Measurements from ENCODE around the gene PLCH1.

DNA sequence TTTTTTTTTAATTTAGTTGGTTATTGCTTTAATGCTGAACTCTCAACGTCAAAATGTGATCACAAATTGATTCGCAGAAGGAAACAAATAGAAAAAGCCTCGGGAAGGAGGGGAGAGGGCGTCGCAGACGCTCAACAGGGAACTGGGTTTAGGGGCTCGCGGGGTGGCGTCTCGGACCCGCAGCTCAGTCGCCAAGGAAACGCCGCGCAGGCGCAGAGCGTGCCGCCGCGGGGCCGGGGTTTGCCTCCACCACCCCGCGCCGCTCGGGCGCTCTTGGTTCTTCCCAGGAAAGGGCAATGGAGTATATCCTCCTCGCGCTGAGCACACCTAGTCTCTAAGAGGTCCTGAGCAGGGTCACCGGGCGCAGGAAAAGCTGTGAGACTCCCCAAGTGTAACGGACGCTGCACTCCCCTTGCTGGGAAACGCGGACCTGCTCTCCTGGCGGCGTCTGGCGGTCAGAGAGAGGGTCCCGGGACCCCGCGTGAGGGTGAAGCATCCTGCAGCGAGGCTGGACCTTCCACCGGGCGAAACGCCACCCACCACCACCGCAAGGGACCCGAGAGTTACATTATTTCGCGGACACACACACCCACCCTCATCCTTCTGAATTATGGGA lies 753 bp downstream of the PLCH1 start:
- TF ChIP-seq POLR2A (IDR thresholded peaks at IDR 0.05) = no peak
- TF ChIP-seq, protein P1, sequence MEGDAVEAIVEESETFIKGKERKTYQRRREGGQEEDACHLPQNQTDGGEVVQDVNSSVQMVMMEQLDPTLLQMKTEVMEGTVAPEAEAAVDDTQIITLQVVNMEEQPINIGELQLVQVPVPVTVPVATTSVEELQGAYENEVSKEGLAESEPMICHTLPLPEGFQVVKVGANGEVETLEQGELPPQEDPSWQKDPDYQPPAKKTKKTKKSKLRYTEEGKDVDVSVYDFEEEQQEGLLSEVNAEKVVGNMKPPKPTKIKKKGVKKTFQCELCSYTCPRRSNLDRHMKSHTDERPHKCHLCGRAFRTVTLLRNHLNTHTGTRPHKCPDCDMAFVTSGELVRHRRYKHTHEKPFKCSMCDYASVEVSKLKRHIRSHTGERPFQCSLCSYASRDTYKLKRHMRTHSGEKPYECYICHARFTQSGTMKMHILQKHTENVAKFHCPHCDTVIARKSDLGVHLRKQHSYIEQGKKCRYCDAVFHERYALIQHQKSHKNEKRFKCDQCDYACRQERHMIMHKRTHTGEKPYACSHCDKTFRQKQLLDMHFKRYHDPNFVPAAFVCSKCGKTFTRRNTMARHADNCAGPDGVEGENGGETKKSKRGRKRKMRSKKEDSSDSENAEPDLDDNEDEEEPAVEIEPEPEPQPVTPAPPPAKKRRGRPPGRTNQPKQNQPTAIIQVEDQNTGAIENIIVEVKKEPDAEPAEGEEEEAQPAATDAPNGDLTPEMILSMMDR (IDR thresholded peaks at IDR 0.05) = no peak

Data from adrenal gland (tissue), 5 donors.